Kidney (tissue), 14 donors: ENCODE results near the gene FAF1. TPM values are rescaled to one million over a fixed set of nuclear protein-coding genes. Genes with fewer than 3 reads are reported as not detected.
"Not testable (repeated sequence)": the region's sequence is repeated elsewhere in the genome, so short reads cannot be mapped to it uniquely, and the experiment has no call there.

ENCODE experiments used
- DNase-seq, 5 donors: peaks; one replicate each; pipeline ENCODE4 v3.0.0-alpha.2; 2013 to 2020
- FAIRE-seq: peaks from 2 replicates; lab custom pipeline; 2012; peaks lifted over from hg19 to GRCh38; lab: Jason Lieb, UNC
- H3K27ac ChIP-seq, 2 donors: one replicate each; pipeline ENCODE4 v1.7.0; 2013; ENCODE audit warnings: low read depth in 2 of 2, low read length in 2 of 2, inconsistent platforms in 1 of 2
- H3K27me3 ChIP-seq: one replicate; pipeline ENCODE4 v1.7.1; 2013; ENCODE audit warnings: low read length, inconsistent platforms; ENCODE audit not compliant: control insufficient read depth, insufficient read depth
- H3K36me3 ChIP-seq, 3 donors: one replicate each; pipeline versions ENCODE4 v1.7.0 to v1.7.1; 2013; ENCODE audit warnings: low read length in 3 of 3, control low read depth in 1 of 3, inconsistent platforms in 1 of 3; ENCODE audit not compliant: insufficient read depth in 3 of 3, control insufficient read depth in 2 of 3
- H3K4me1 ChIP-seq, 3 donors: one replicate each; pipeline versions ENCODE4 v1.7.0 to v1.7.1; 2013; ENCODE audit warnings: low read length in 3 of 3, inconsistent platforms in 1 of 3, low read depth in 1 of 3; ENCODE audit not compliant: control insufficient read depth in 2 of 3, insufficient read depth in 2 of 3
- H3K4me3 ChIP-seq, 3 donors: one replicate each; pipeline versions ENCODE4 v1.7.0 to v1.8.1; 2013; ENCODE audit warnings: low read length in 3 of 3, control low read depth in 1 of 3, inconsistent platforms in 1 of 3
- H3K9ac ChIP-seq, 3 donors: one replicate each; pipeline versions ENCODE4 v1.7.0 to v1.7.1; 2013; ENCODE audit warnings: low read length in 3 of 3, control low read depth in 1 of 3, inconsistent platforms in 1 of 3
- H3K9me3 ChIP-seq, 3 donors: one replicate each; pipeline versions ENCODE4 v1.7.0 to v1.7.1; 2013; ENCODE audit warnings: low read length in 3 of 3, control low read depth in 1 of 3, inconsistent platforms in 1 of 3; ENCODE audit not compliant: control insufficient read depth in 2 of 3, insufficient read depth in 1 of 3
- CTCF ChIP-seq: IDR thresholded peaks from 3 replicates; pipeline ENCODE4 v1.5.1; 2012; ENCODE audit warnings: mild to moderate bottlenecking, moderate library complexity, borderline replicate concordance; ENCODE audit not compliant: insufficient read depth; ENCODE audit errors: extremely low read depth
- intact Hi-C: fragments of 100-400 bp; cut with DNase I; formaldehyde crosslinking; loops from one replicate; pipeline ENCODE4 v1.11.1; 2022
- polyA plus RNA-seq: library from polyadenylated mRNA; stranded (reverse); fragments of 350-450 nt; fragmentation: Illumina TruSeq; extraction: RNeasy Lipid Tissue Mini Kit (QIAGEN cat#74804); gene quantifications from one replicate; pipeline ENCODE4 v1.2.3, GENCODE V29; 2014; ENCODE audit warnings: low read depth, low replicate concordance; ENCODE audit not compliant: insufficient read depth
- total RNA-seq: library from RNA; stranded (reverse); fragmentation: NEBNext Ultra II Directional; extraction: Animal tissue kit (Norgen Biotek cat#: 25700); gene quantifications from one replicate; pipeline ENCODE4 v1.2.1, GENCODE V29; 2021
- donor health status: control.
- donor health status: control.
- donor health status: control.
- donor health status: control.
- donor health status: control.
- donor health status: DM: yes; HTN: yes; CAD: no.
- donor health status: Normal renal cell carcinoma (clear cell type).

The FAF1 gene
- total and polyA plus RNA-seq, 2 donors from 2014 or later = 50.1 to 72.8 TPM

- H3K4me1 ChIP-seq = no peaks in the 10 kb centered on the region
- H3K9me3 ChIP-seq = no peaks in the 10 kb centered on the region
- no peak for FAIRE-seq
- no peaks in the 10 kb centered on the region for H3K27me3 ChIP-seq
- intact Hi-C loops = no loop called here
- H3K9ac ChIP-seq = no peak overlapping the region
- H3K27ac ChIP-seq = no peak overlapping the region
- no peaks in the 10 kb centered on the region for H3K36me3 ChIP-seq
- DNase-seq = no peak
- H3K4me3 ChIP-seq = no peak overlapping the region
- TF ChIP-seq CTCF = no peak
Measured at GRCh38 chr1:51002516-51002915, 42.4 kb upstream of the FAF1 start.

- Histone ChIP-seq H3K4me1 (no peaks in the 10 kb centered on the region), H3K27me3 (no peaks in the 10 kb centered on the region), H3K36me3 (no peaks in the 10 kb centered on the region), H3K9me3 (no peaks in the 10 kb centered on the region), H3K9ac (no peak overlapping the region), H3K27ac (no peak overlapping the region), H3K4me3 (no peak overlapping the region)
- intact Hi-C loops = no loop called here
- TF ChIP-seq CTCF = no peak
- no peak for FAIRE-seq
- no peak for DNase-seq
Measured at GRCh38 chr1:51000651-51001050, 40.6 kb upstream of the FAF1 start.

DNA sequence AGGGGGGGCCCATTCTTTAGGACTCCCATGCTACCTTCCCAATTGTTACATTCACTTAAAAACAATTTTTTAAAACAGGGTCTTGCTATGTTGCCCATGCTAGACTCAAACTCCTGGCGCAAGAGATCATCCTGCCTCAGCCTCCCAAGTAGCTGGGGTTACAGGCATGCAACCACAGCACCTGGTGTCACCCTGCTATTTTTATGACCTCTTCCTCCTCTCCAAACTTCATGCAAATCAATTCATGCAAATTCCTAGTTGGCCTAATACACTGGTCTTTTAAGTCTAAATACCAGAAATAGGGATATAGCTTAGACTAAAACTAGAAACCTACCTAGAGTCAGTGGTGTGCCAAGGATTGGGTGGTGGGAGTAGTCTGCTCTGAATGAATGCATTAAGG is 40.1 kb upstream of the FAF1 start:
- Histone ChIP-seq H3K27me3 (no peaks in the 10 kb centered on the region), H3K9me3 (no peaks in the 10 kb centered on the region), H3K4me1 (no peaks in the 10 kb centered on the region), H3K36me3 (no peaks in the 10 kb centered on the region), H3K4me3 (no peak overlapping the region), H3K9ac (no peak overlapping the region), H3K27ac (no peak overlapping the region)
- DNase-seq (no peak), FAIRE-seq (no peak)
- intact Hi-C loops = no loop called here
- TF ChIP-seq CTCF = no peak

DNA sequence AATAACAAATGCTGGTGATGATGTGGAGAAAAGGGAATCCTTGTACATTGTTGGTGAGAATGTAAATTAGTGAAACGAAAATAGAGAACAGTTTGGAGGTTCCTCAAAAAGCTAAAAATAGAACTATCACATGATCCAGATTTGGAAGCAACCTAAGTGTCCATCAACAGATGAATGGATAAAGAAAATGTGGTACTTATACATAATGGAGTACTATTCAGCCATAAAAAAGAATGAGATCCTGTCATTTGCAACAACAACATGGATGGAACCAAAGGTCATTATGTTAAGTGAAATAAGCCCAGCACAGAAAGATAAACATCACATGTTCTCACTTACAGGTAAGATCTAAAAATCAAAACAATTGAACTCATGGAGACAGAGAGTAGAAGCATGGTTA is 39.3 kb upstream of the FAF1 start:
- H3K4me1 ChIP-seq, intact Hi-C loops, DNase-seq, H3K27ac ChIP-seq, FAIRE-seq, H3K4me3 ChIP-seq, H3K36me3 ChIP-seq, H3K9ac ChIP-seq, H3K9me3 ChIP-seq, H3K27me3 ChIP-seq: not testable (repeated sequence)
